ENCODE results near the gene RNF145.
"Not testable (repeated sequence)": the region's sequence is repeated elsewhere in the genome, so short reads cannot be mapped to it uniquely, and the experiment has no call there.

RNF145 gene

GRCh38 chr5:159133041-159133741, 76.2 kb downstream of the RNF145 start:
- peak; percentile 39 for DNase-seq
- in situ Hi-C loops (cut with HindIII; ENCODE audit: low pct_ligation_motif_present, low pct_unique_long_range_greater_than_20kb, low sequenced_read_pairs): no loop called here

- no peak for DNase-seq
- in situ Hi-C loops (cut with HindIII; ENCODE audit: low pct_ligation_motif_present, low pct_unique_long_range_greater_than_20kb, low sequenced_read_pairs): no loop called here
Observed at GRCh38 chr5:159132429-159133040, 76.8 kb downstream of the RNF145 start.

GRCh38 chr5:159131951-159132350, 77.4 kb downstream of the RNF145 start:
- no peak for DNase-seq
- in situ Hi-C loops (cut with HindIII; ENCODE audit: low pct_ligation_motif_present, low pct_unique_long_range_greater_than_20kb, low sequenced_read_pairs): no loop called here

DNA sequence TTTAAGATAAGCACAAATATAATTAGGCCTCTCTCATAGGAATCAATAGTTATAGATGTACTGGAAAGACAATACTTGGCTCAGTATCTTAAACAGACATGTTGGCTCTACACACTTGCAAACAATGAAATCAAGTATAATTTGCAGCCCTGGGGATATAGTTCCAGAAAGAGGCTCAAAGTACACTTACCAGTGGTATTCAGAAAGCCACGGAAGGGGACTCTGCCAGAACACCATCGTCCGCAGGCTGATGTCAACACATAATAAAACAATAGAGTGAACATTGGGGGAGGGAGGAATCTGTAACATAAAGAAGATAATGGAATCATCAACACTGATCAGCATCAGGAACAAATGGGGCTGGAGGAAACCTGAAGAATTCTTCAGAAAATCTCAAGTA, 78.5 kb downstream of the RNF145 start:
- DNase-seq: no peak
- in situ Hi-C loops (cut with HindIII; ENCODE audit: low pct_ligation_motif_present, low pct_unique_long_range_greater_than_20kb, low sequenced_read_pairs): no loop called here

DNA sequence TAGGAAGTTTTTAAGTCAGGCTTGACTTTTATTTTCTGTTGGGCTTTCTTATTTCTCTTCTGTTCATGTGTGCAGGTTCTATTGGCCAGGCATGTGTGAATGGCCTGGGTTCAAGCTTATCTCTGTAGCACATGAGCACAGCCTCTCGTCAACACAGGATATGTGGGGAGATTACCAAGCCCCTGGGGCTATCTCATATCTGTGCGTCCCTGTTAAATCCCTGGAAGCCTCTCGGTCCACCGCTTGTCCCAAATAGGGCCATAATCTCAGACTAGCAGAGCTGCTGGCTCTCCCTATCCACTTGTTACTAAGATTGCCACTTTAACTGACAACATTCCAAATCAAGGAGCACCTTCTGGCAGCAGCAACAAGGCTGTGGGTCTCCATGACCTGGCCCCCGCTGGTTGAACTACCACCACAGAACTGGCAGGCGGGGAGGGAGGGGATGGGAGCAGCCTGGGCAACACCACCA, 81.2 kb downstream of the RNF145 start:
- no peak for DNase-seq
- in situ Hi-C loops (cut with HindIII; ENCODE audit: low pct_ligation_motif_present, low pct_unique_long_range_greater_than_20kb, low sequenced_read_pairs): no loop called here

- no peak for DNase-seq
- in situ Hi-C loops (cut with HindIII; ENCODE audit: low pct_ligation_motif_present, low pct_unique_long_range_greater_than_20kb, low sequenced_read_pairs): no loop called here
Observed at GRCh38 chr5:159123700-159124099, 85.7 kb downstream of the RNF145 start.

DNA sequence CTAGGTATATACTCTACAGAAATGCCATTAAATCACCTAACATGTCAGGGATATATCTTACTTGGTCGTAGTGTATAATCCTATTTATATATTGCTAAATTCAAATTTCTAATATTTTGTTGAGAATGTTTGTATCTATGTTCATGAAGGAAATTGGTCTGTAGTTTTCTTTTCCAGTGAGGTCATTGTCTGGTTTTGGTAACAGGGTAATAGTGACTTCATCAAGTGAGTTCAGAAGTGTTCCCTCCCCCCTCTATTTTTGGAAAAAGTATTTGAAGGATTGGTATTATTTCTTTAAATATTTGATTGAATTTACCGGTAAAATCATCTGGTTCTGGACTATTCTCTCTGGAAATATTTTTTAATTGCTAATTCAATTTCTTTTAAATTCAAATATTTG, 86.2 kb downstream of the RNF145 start:
- in situ Hi-C loops (cut with HindIII; ENCODE audit: low pct_ligation_motif_present, low pct_unique_long_range_greater_than_20kb, low sequenced_read_pairs): no loop called here
- DNase-seq: no peak

- no peak for DNase-seq
- in situ Hi-C loops (cut with HindIII; ENCODE audit: low pct_ligation_motif_present, low pct_unique_long_range_greater_than_20kb, low sequenced_read_pairs): no loop called here
Observed at GRCh38 chr5:159121061-159121460, 88.3 kb downstream of the RNF145 start.

- in situ Hi-C loops (cut with HindIII; ENCODE audit: low pct_ligation_motif_present, low pct_unique_long_range_greater_than_20kb, low sequenced_read_pairs): no loop called here
- no peak for DNase-seq
Observed at GRCh38 chr5:159120446-159120845, 88.9 kb downstream of the RNF145 start.

DNA sequence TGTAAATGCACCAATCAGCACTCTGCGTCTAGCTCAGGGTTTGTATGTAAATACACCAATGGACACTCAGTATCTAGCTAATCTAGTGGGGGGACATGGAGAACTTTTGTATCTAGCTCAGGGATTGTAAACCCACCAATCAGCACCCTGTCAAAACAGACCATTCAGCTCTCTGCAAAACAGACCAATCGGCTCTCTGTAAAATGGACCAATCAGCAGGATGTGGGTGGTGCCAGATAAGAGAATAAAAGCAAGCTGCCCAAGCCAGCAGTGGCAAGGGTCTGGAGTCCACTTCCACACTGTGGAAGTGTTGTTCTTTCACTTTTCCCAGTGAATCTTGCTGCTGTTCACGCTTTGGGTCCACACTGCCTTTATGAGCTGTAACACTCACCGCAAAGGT, 89.5 kb downstream of the RNF145 start:
- DNase-seq; in situ Hi-C loops (cut with HindIII; ENCODE audit: low pct_ligation_motif_present, low pct_unique_long_range_greater_than_20kb, low sequenced_read_pairs): not testable (repeated sequence)

GRCh38 chr5:159118958-159119659, 90.2 kb downstream of the RNF145 start:
- in situ Hi-C loops (cut with HindIII; ENCODE audit: low pct_ligation_motif_present, low pct_unique_long_range_greater_than_20kb, low sequenced_read_pairs); DNase-seq: not testable (repeated sequence)

GRCh38 chr5:159113405-159113804, 95.9 kb downstream of the RNF145 start:
- DNase-seq: no peak
- in situ Hi-C loops (cut with HindIII; ENCODE audit: low pct_ligation_motif_present, low pct_unique_long_range_greater_than_20kb, low sequenced_read_pairs): no loop called here

DNA sequence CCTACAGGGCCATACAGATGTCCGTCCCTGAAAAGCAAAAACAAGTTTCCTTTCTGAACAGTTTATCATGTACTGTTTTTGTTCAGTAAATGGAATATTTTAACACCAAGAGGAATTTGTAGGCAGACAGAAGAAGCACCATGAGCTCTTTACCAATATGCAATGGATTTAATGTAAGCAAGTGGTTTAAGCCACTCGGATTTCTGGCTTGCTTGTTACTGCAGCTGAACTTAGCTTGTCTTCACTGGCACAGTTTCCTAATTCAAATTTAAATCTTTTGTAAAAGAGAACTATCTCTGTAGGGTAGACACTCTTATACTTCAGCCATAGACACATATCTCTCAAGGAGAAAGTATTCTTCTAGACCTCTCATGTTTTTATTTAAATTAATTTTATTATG, 96.9 kb downstream of the RNF145 start:
- DNase-seq: no peak
- in situ Hi-C loops (cut with HindIII; ENCODE audit: low pct_ligation_motif_present, low pct_unique_long_range_greater_than_20kb, low sequenced_read_pairs): no loop called here
